ENCODE data around the gene IFIT1B.

DNA sequence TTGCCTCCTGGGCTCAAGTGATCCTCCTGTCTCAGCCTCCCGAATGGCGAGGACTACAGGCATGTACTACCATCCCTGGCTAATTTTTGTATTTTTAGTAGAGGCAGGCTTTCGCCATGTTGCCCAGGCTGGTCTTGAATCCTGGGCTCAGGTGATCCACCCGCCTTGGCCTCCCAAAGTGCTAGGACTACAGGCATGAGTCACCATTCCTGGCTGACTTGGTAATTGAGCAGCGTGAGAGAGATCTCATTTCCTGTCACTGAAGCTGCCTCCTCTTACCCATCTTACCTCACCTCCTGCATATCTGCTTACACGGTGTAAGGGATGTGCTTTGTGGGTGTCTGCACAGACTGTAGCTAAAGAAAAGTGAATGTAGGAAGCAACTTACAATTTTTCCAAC is 40.4 kb upstream of the IFIT1B start:
- TF ChIP-seq, protein P1, sequence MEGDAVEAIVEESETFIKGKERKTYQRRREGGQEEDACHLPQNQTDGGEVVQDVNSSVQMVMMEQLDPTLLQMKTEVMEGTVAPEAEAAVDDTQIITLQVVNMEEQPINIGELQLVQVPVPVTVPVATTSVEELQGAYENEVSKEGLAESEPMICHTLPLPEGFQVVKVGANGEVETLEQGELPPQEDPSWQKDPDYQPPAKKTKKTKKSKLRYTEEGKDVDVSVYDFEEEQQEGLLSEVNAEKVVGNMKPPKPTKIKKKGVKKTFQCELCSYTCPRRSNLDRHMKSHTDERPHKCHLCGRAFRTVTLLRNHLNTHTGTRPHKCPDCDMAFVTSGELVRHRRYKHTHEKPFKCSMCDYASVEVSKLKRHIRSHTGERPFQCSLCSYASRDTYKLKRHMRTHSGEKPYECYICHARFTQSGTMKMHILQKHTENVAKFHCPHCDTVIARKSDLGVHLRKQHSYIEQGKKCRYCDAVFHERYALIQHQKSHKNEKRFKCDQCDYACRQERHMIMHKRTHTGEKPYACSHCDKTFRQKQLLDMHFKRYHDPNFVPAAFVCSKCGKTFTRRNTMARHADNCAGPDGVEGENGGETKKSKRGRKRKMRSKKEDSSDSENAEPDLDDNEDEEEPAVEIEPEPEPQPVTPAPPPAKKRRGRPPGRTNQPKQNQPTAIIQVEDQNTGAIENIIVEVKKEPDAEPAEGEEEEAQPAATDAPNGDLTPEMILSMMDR (IDR thresholded peaks at IDR 0.05): no peak
- TF ChIP-seq POLR2A (IDR thresholded peaks at IDR 0.05): no peak

Measured in heart left ventricle (tissue), 13 donors.